IPS-18c (cell line): ENCODE results near the gene ZNF224.
"Not testable (repeated sequence)": the region's sequence is repeated elsewhere in the genome, so short reads cannot be mapped to it uniquely, and the experiment has no call there.

Source experiments
- H3K4me3 ChIP-seq: 2 replicates; pipeline ENCODE4 v1.7.0; 2013; ENCODE audit warnings: low read depth, mild to moderate bottlenecking, low read length, moderate library complexity; ENCODE audit not compliant: insufficient read depth
- H3K9me3 ChIP-seq: one replicate; pipeline ENCODE4 v1.6.1; 2013; ENCODE audit warnings: mild to moderate bottlenecking, low read length, moderate library complexity; ENCODE audit not compliant: control insufficient read depth, insufficient read depth

Gene ZNF224

GRCh38 chr19:44112802-44113137, 18.6 kb downstream of the ZNF224 start:
- Histone ChIP-seq H3K4me3 (peak overlapping the region; percentile 64), H3K9me3 (no peaks in the 10 kb centered on the region)

- Histone ChIP-seq H3K4me3 (peak within 1 kb of the TSS; percentile 64), H3K9me3 (no peaks in the 10 kb centered on the region)
These were observed 19.1 kb downstream of the ZNF224 start, which contains the start of gene ZNF225 for GRCh38 chr19:44113138-44113783. TSS of gene ZNF225 (plus strand) at chr19:44113399. CDS start at chr19:44115828, 2,429 bp downstream.

- H3K4me3 ChIP-seq, result peak overlapping the region; percentile 64
These were observed 19.7 kb downstream of the ZNF224 start for GRCh38 chr19:44113784-44114390.

GRCh38 chr19:44121162-44121561, 27.0 kb downstream of the ZNF224 start:
- H3K9me3 ChIP-seq, H3K4me3 ChIP-seq: not testable (repeated sequence)

More at GRCh38 chr19:44113784-44114390, 19.7 kb downstream of the ZNF224 start:
- H3K9me3 ChIP-seq, result no peaks in the 10 kb centered on the region

GRCh38 chr19:44131955-44132354, 37.8 kb downstream of the ZNF224 start:
- Histone ChIP-seq H3K9me3 (peaks cover 10% of the 10 kb centered on the region), H3K4me3 (no peak overlapping the region; the same call in 1 of the 2 replicates)

- H3K4me3 ChIP-seq, result peak within 1 kb of the TSS; percentile 61
- H3K9me3 ChIP-seq, result no peaks in the 10 kb centered on the region
These were observed 47.3 kb downstream of the ZNF224 start, which contains the start of gene ZNF234 for GRCh38 chr19:44141191-44142058. TSS of gene ZNF234 (plus strand) at chr19:44141554. CDS start at chr19:44144633, 3,079 bp downstream.

- Histone ChIP-seq H3K9me3 (no peaks in the 10 kb centered on the region), H3K4me3 (peak overlapping the region; percentile 61)
These were observed 47.9 kb downstream of the ZNF224 start for GRCh38 chr19:44142059-44142433.

GRCh38 chr19:44149776-44150175, 55.6 kb downstream of the ZNF224 start:
- H3K4me3 ChIP-seq, result no peak overlapping the region
- H3K9me3 ChIP-seq, result no peaks in the 10 kb centered on the region

GRCh38 chr19:44151491-44151890, 57.3 kb downstream of the ZNF224 start:
- Histone ChIP-seq H3K9me3 (peaks cover 6% of the 10 kb centered on the region), H3K4me3 (no peak overlapping the region)

GRCh38 chr19:44156475-44156874, 62.3 kb downstream of the ZNF224 start:
- Histone ChIP-seq H3K9me3 (peaks cover 11% of the 10 kb centered on the region), H3K4me3 (no peak overlapping the region)
